Ovary (tissue), 9 donors: ENCODE measurements around the gene FNBP1. TPM values are rescaled to one million over a fixed set of nuclear protein-coding genes. Genes with fewer than 3 reads are reported as not detected.

Experiments
- DNase-seq, 5 donors: peaks; one replicate each; pipeline ENCODE4 v3.0.0-alpha.2; 2019 to 2020
- H3K27ac ChIP-seq, 2 donors: fragments of 200-600 bp; one replicate each; pipeline versions ENCODE4 v1.5.1 to v1.8.0; 2019 to 2022
- H3K27me3 ChIP-seq: fragments of 200-600 bp; one replicate; pipeline ENCODE4 v1.8.0; 2022
- H3K36me3 ChIP-seq: fragments of 200-600 bp; sonication (generic); one replicate; pipeline ENCODE4 v1.5.1; 2019
- H3K4me1 ChIP-seq: one replicate; pipeline ENCODE4 v1.8.1; 2013; ENCODE audit warnings: mild to moderate bottlenecking, moderate library complexity; ENCODE audit not compliant: insufficient read depth
- H3K4me3 ChIP-seq: fragments of 200-600 bp; sonication (generic); one replicate; pipeline ENCODE4 v1.5.1; 2017
- H3K9me3 ChIP-seq, 2 donors: fragments of 200-600 bp in 1 of 2; sonication (generic) in 1 of 2; one replicate each; pipeline versions ENCODE4 v1.5.1 to v1.8.1; 2013 to 2019; ENCODE audit warnings: mild to moderate bottlenecking in 1 of 2, moderate library complexity in 1 of 2
- EP300 ChIP-seq: sonication (generic); formaldehyde crosslinking; IDR thresholded peaks from one replicate; pipeline ENCODE4 v1.6.1; 2017; ENCODE audit warnings: antibody characterized with exemption
- POLR2A ChIP-seq: fragments of 450-650 bp; IDR thresholded peaks from one replicate; pipeline ENCODE4 v1.6.1; 2017; ENCODE audit warnings: antibody characterized with exemption, mild to moderate bottlenecking, moderate library complexity
- WGBS, 3 donors: extraction: QIAGEN DNeasy Blood & Tissue Kit in 1 of 3; methylation state at CpG; one replicate each; pipeline versions ENCODE4 v1.1.5 to v1.1.7; 2013 to 2017; 5-methylcytosine and 5-hydroxymethylcytosine counted together
- intact Hi-C, 4 donors: fragments of 100-400 bp; cut with DNase I; formaldehyde crosslinking; loops; one replicate each; pipeline versions ENCODE4 v1.11.0 to v1.15.1; 2022 to 2023
- polyA plus RNA-seq, 2 donors: library from polyadenylated mRNA; stranded (reverse); fragments of 200-250 nt in 1 of 2; fragments of 350-450 nt in 1 of 2; fragmentation: Illumina TruSeq in 1 of 2; extraction: RNeasy Lipid Tissue Mini Kit (QIAGEN cat#74804) in 1 of 2; gene quantifications; one replicate each; pipeline ENCODE4 v1.2.3, GENCODE V29; 2013 to 2014
- total RNA-seq, 7 donors: library from RNA; depleted of rRNA in 2 of 7; stranded (reverse); fragments of >200 nt in 2 of 7; fragmentation: NEBNext Ultra II Directional in 3 of 7; extraction: Animal tissue kit (Norgen Biotek cat#: 25700) in 3 of 7; gene quantifications; one replicate each; pipeline versions ENCODE4 v1.1.0 to v1.2.4, GENCODE V29; 2016 to 2023
- TF ChIP-seq, protein P1 (sequence below), 3 donors: fragments of 450-650 bp in 2 of 3; fragments of 200-600 bp in 1 of 3; IDR thresholded peaks; one replicate each; pipeline versions ENCODE4 v1.5.1 to v1.8.0; 2016 to 2022; ENCODE audit warnings: antibody characterized with exemption in 3 of 3, mild to moderate bottlenecking in 1 of 3
- donor health status: DM: no; HTN: no; CAD: no; lungs with moderate emphysema.
- donor health status: DM: no; HTN: no; CAD: no.
- donor health status: Bipolar disorder and iron deficiency.
- donor health status: DM: yes; HTN: yes; CAD: no.
- donor health status: DM: no; HTN: no; CAD: no.
- donor health status: DM: yes; HTN: yes; CAD: no.

Gene FNBP1
- total and polyA plus RNA-seq, 9 donors: 18.0 to 61.5 (median 49.0) TPM

GRCh38 chr9:129851821-129852220, 191.2 kb downstream of the FNBP1 start:
- Histone ChIP-seq H3K4me1 (no peaks in the 10 kb centered on the region), H3K4me3 (no peak overlapping the region), H3K9me3 (no peaks in the 10 kb centered on the region), H3K36me3 (no peaks in the 10 kb centered on the region), H3K27ac (no peak overlapping the region), H3K27me3 (no peaks in the 10 kb centered on the region)
- intact Hi-C loops: no loop called here
- no peak for DNase-seq
- TF ChIP-seq POLR2A (no peak), EP300 (no peak)
- TF ChIP-seq, protein P1, sequence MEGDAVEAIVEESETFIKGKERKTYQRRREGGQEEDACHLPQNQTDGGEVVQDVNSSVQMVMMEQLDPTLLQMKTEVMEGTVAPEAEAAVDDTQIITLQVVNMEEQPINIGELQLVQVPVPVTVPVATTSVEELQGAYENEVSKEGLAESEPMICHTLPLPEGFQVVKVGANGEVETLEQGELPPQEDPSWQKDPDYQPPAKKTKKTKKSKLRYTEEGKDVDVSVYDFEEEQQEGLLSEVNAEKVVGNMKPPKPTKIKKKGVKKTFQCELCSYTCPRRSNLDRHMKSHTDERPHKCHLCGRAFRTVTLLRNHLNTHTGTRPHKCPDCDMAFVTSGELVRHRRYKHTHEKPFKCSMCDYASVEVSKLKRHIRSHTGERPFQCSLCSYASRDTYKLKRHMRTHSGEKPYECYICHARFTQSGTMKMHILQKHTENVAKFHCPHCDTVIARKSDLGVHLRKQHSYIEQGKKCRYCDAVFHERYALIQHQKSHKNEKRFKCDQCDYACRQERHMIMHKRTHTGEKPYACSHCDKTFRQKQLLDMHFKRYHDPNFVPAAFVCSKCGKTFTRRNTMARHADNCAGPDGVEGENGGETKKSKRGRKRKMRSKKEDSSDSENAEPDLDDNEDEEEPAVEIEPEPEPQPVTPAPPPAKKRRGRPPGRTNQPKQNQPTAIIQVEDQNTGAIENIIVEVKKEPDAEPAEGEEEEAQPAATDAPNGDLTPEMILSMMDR (IDR thresholded peaks at IDR 0.05): no peak
- WGBS, 3 donors: 58 to 76% (median 59%) methylated on average over 5 of the region's 5 CpGs

GRCh38 chr9:129850821-129851550, 192.0 kb downstream of the FNBP1 start:
- no peaks in the 10 kb centered on the region for H3K4me1 ChIP-seq
- intact Hi-C loops: no loop called here
- no peaks in the 10 kb centered on the region for H3K9me3 ChIP-seq
- no peak overlapping the region for H3K4me3 ChIP-seq
- WGBS, 3 donors: 82 to 87% (median 84%) methylated on average over 6 of the region's 6 CpGs
- H3K36me3 ChIP-seq: no peaks in the 10 kb centered on the region
- no peaks in the 10 kb centered on the region for H3K27me3 ChIP-seq
- H3K27ac ChIP-seq: no peak overlapping the region
- TF ChIP-seq EP300 (no peak), POLR2A (no peak)
- TF ChIP-seq, protein P1 (IDR thresholded peaks at IDR 0.05): no peak
- no peak for DNase-seq

DNA sequence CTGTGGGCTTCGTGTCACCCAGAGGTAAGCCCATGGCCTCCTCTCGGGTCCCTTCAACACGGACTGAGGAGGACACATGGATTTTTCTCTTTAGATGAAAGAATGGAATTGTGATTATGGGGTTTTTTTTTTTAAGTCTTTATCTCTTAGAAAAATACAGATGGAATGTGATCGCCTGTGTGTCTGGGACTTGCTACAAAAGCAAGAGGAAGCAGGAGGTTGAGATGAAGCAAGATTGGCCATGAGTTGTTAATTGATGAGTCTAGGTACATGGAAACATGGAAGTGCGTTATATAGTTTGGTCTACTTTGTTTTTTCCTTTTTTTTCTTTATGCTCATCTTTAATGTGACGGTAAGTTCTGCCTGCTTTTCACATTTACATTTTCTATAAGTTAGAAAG, 193.1 kb downstream of the FNBP1 start:
- H3K27ac ChIP-seq: no peak overlapping the region

DNA sequence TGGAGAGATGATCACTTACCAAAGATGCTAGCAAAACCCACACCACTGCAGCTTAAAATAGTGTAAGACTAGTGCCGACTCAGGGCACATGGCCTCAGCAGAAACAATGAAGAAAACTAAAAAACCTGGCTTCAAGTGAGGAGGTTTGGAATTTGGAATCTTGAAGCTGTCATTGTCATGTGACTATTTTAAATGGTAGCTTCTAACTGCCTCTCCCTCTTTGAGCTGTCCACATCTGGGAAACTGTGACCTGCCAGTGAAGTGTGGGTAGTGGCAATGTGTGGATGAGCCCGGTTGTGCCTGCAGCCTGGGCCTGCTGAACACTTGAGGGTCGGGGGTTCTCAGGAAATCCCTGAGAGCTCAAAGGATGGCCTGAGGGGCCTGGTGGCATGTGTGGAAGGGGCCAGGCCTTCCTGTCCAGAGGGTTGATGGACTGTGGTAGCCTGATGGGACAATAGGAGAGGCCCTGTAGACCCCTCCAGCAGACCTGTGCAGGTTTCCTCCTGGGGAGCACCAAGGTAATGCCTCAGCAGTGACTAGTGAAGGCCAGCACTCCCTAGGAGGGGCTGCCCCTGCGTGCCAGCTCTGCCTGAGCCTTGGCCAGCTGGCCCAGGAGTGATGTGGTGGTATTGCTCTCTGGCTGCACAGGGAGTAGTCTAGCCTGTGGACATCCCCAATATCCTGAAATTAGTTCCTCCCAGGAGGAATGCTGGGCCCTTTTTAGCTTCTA, 194.1 kb downstream of the FNBP1 start:
- intact Hi-C loops: no loop called here
- Histone ChIP-seq H3K4me1 (no peaks in the 10 kb centered on the region), H3K27me3 (no peaks in the 10 kb centered on the region), H3K4me3 (no peak overlapping the region), H3K27ac (no peak overlapping the region), H3K36me3 (no peaks in the 10 kb centered on the region), H3K9me3 (no peaks in the 10 kb centered on the region)
- no peak for TF ChIP-seq POLR2A
- TF ChIP-seq, protein P1 (IDR thresholded peaks at IDR 0.05): no peak
- no peak for TF ChIP-seq EP300
- DNase-seq: no peak
- 77 to 84% (median 82%) methylated on average over 4 of the region's 4 CpGs for WGBS, 3 donors

More for the DNA sequence above, 193.1 kb downstream of the FNBP1 start:
- intact Hi-C loops: no loop called here
- 78 to 83% (median 81%) methylated on average over 6 of the region's 6 CpGs for WGBS, 3 donors
- Histone ChIP-seq H3K4me3 (no peak overlapping the region), H3K27me3 (no peaks in the 10 kb centered on the region), H3K4me1 (no peaks in the 10 kb centered on the region), H3K9me3 (no peaks in the 10 kb centered on the region), H3K36me3 (no peaks in the 10 kb centered on the region)
- DNase-seq: no peak
- no peak for TF ChIP-seq EP300
- TF ChIP-seq POLR2A: no peak
- TF ChIP-seq, protein P1 (IDR thresholded peaks at IDR 0.05): no peak
